ENCODE measurements around the gene PTPRC.

DNA sequence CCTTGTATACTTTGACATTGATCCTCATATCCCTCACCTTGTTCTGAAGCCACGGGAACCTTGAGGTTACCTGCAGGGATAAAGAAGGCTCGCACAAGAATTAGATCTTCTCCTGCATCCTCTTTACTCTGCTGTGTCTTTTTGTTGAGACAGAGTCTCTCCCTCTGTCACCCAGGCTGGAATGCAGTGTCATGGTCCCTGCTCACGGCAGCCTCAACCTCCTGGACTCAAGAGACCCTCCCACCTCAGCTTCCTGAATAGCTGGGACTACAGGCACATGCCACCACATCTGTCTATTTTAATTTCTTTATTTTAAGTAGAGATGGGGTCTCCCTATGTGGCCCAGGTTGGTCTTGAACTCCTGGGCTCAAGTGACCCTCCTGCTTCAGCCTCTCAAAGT is 134.7 kb downstream of the PTPRC start:
- TF ChIP-seq, protein P1, sequence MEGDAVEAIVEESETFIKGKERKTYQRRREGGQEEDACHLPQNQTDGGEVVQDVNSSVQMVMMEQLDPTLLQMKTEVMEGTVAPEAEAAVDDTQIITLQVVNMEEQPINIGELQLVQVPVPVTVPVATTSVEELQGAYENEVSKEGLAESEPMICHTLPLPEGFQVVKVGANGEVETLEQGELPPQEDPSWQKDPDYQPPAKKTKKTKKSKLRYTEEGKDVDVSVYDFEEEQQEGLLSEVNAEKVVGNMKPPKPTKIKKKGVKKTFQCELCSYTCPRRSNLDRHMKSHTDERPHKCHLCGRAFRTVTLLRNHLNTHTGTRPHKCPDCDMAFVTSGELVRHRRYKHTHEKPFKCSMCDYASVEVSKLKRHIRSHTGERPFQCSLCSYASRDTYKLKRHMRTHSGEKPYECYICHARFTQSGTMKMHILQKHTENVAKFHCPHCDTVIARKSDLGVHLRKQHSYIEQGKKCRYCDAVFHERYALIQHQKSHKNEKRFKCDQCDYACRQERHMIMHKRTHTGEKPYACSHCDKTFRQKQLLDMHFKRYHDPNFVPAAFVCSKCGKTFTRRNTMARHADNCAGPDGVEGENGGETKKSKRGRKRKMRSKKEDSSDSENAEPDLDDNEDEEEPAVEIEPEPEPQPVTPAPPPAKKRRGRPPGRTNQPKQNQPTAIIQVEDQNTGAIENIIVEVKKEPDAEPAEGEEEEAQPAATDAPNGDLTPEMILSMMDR (IDR thresholded peaks at IDR 0.05): no peak
- TF ChIP-seq POLR2A (IDR thresholded peaks at IDR 0.05): no peak
